Esophagus (tissue), 2 donors: ENCODE data around the gene NFKB2. TPM values are rescaled to one million over a fixed set of nuclear protein-coding genes. Genes with fewer than 3 reads are reported as not detected.
A peak's percentile ranks its signal among the peaks of the same experiment; 100 is the strongest.

Experiments used
- H3K27ac ChIP-seq, 2 donors: one replicate each; pipeline ENCODE4 v1.5.1; 2013; ENCODE audit warnings: low read depth in 2 of 2, mild to moderate bottlenecking in 2 of 2, inconsistent platforms in 1 of 2, low read length in 1 of 2, moderate library complexity in 1 of 2
- H3K27me3 ChIP-seq, 2 donors: one replicate each; pipeline ENCODE4 v1.6.1; 2013; ENCODE audit warnings: low read length in 2 of 2, control low read depth in 1 of 2, mild to moderate bottlenecking in 1 of 2; ENCODE audit not compliant: insufficient read depth in 2 of 2, control insufficient read depth in 1 of 2
- H3K36me3 ChIP-seq, 2 donors: one replicate each; pipeline ENCODE4 v1.6.1; 2013; ENCODE audit warnings: low read length in 1 of 2; ENCODE audit not compliant: control insufficient read depth in 2 of 2, insufficient read depth in 2 of 2
- H3K4me1 ChIP-seq, 2 donors: one replicate each; pipeline ENCODE4 v1.6.1; 2013; ENCODE audit warnings: low read length in 1 of 2; ENCODE audit not compliant: control insufficient read depth in 2 of 2, insufficient read depth in 2 of 2
- H3K4me3 ChIP-seq, 2 donors: one replicate each; pipeline ENCODE4 v1.5.1; 2013; ENCODE audit warnings: low read length in 2 of 2, mild to moderate bottlenecking in 2 of 2, low read depth in 1 of 2, moderate library complexity in 1 of 2
- H3K9me3 ChIP-seq, 2 donors: one replicate each; pipeline ENCODE4 v1.6.1; 2013; ENCODE audit warnings: mild to moderate bottlenecking in 2 of 2, low read depth in 1 of 2, low read length in 1 of 2, moderate library complexity in 1 of 2; ENCODE audit not compliant: control insufficient read depth in 2 of 2, insufficient read depth in 1 of 2
- WGBS, 2 donors: extraction: QIAGEN DNeasy Blood & Tissue Kit; methylation state at CpG; one replicate each; pipeline ENCODE4 v1.1.7; 2013; 5-methylcytosine and 5-hydroxymethylcytosine counted together
- polyA plus RNA-seq, 2 donors: library from polyadenylated mRNA; stranded (reverse); fragments of 200-250 nt; gene quantifications; one replicate each; pipeline ENCODE4 v1.2.3, GENCODE V29; 2013
- donor health status: healthy with polysubstance abuse.
- donor health status: Bipolar disorder and iron deficiency.

Gene NFKB2
- polyA plus RNA-seq, 2 donors: 11.4 to 22.6 TPM

DNA sequence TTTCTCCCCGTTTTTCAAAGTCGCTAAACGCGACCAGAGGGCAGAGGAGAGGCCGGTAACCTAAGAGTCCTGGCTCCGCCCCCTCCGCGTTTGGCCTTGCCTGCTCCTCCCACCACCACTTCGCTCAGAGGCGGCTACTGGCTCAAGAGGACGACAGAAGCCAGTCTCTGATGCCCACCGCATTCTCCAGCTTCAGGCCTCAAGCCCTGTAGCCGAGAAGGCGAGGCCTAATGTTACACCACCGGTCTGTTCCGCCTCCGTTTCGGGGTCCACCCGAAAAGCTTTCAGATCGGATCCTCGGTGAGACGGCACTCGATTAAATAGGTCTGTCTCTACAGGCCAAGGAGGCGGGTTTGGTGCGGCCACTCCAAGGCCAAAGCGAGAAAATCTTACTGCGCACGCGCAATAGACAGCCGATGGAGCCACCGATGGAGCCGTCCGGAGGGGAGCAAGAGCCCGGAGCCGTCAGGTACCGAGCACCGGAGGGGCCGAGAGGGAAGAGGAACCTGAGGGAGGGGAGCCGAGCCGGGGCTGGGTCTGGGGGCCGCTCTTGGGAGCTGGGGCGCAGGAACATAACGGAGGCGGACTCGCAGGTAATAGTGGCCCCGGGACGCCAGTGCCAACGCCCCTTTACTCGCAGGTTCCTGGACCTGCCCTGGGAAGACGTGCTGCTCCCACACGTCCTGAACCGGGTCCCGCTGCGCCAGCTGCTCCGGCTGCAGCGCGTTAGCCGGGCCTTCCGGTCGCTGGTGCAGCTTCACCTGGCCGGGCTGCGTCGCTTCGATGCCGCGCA is 25.4 kb downstream of the NFKB2 start, which contains the start of gene FBXL15:
Gene FBXL15, plus strand, starts transcription at position 123 of the 793 bp plus-strand sequence. Its CDS starts 294 bp downstream, at position 417.
- Histone ChIP-seq H3K4me1 (peaks cover 18 to 25% of the 10 kb centered on the region in 2 donors), H3K27ac (peak within 1 kb of the TSS; percentile 94), H3K36me3 (peaks cover 6 to 10% of the 10 kb centered on the region in 2 donors), H3K27me3 (no peaks in the 10 kb centered on the region), H3K4me3 (peak within 1 kb of the TSS; percentile 81 to 86), H3K9me3 (peaks cover 0 to 5% of the 10 kb centered on the region in 2 donors)
- 0 to 1% methylated on average over 62 to 66 of the region's 66 CpGs for WGBS, 2 donors

- 1% methylated on average over 14 of the region's 14 CpGs for WGBS, 2 donors
- peak overlapping the region; percentile 94 for H3K27ac ChIP-seq
- no peaks in the 10 kb centered on the region for H3K27me3 ChIP-seq
- peaks cover 0 to 5% of the 10 kb centered on the region in 2 donors for H3K9me3 ChIP-seq
- peaks cover 18 to 25% of the 10 kb centered on the region in 2 donors for H3K4me1 ChIP-seq
- H3K4me3 ChIP-seq: peak overlapping the region; percentile 81 to 86
- H3K36me3 ChIP-seq: peaks cover 6 to 10% of the 10 kb centered on the region in 2 donors
These were observed 25.9 kb downstream of the NFKB2 start for GRCh38 chr10:102421507-102421756.

DNA sequence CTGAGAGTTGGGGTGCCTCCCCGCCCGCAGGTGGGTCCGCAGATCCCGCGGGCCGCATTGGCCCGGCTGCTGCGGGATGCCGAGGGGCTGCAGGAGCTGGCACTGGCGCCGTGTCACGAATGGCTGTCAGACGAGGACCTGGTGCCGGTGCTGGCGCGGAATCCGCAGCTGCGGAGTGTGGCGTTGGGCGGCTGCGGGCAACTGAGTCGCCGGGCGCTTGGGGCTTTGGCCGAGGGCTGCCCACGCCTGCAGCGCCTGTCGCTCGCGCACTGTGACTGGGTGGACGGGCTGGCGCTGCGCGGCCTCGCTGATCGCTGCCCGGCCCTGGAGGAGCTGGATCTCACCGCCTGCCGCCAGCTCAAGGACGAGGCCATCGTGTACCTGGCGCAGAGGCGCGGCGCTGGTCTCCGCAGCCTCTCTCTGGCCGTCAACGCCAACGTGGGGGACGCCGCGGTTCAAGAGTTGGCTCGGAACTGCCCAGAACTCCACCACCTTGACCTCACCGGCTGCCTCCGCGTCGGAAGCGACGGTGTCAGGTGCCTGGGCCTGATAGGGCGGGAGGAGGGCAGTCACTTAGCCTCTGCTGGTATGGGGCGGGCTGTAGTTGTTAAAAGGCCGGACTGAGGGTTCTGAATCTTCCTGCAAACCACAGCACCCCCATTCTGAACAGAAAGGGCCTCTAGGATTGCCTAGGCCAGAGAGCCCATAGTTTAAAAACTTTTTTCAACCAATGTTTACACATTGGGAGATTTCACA is 26.4 kb downstream of the NFKB2 start:
- Histone ChIP-seq H3K4me1 (peaks cover 18 to 25% of the 10 kb centered on the region in 2 donors), H3K36me3 (peaks cover 6 to 10% of the 10 kb centered on the region in 2 donors), H3K4me3 (peak overlapping the region; percentile 81 to 86), H3K27ac (peak overlapping the region; percentile 94), H3K9me3 (peaks cover 0 to 5% of the 10 kb centered on the region in 2 donors), H3K27me3 (no peaks in the 10 kb centered on the region)
- WGBS, 2 donors: 0 to 2% methylated on average over 52 to 62 of the region's 62 CpGs

- Histone ChIP-seq H3K4me1 (peaks cover 18 to 25% of the 10 kb centered on the region in 2 donors), H3K4me3 (peak overlapping the region; percentile 47 to 81), H3K27ac (peak overlapping the region; percentile 94), H3K36me3 (peaks cover 6 to 10% of the 10 kb centered on the region in 2 donors), H3K27me3 (no peaks in the 10 kb centered on the region), H3K9me3 (peaks cover 0 to 5% of the 10 kb centered on the region in 2 donors)
- WGBS, 2 donors: 7 to 8% methylated on average over 28 of the region's 28 CpGs
These were observed 27.1 kb downstream of the NFKB2 start for GRCh38 chr10:102422545-102423129.

GRCh38 chr10:102423372-102423968 is 28.0 kb downstream of the NFKB2 start:
- H3K36me3 ChIP-seq: peaks cover 6 to 10% of the 10 kb centered on the region in 2 donors
- WGBS, 2 donors: 86 to 90% methylated on average over 13 of the region's 13 CpGs
- peaks cover 0 to 5% of the 10 kb centered on the region in 2 donors for H3K9me3 ChIP-seq
- peaks cover 16 to 25% of the 10 kb centered on the region in 2 donors for H3K4me1 ChIP-seq
- no peaks in the 10 kb centered on the region for H3K27me3 ChIP-seq
- no peak overlapping the region for H3K4me3 ChIP-seq
- H3K27ac ChIP-seq: no peak overlapping the region

- H3K27ac ChIP-seq: no peak overlapping the region
- H3K9me3 ChIP-seq: peaks cover 0 to under 1% of the 10 kb centered on the region in 2 donors
- WGBS, 2 donors: 74 to 84% methylated on average over 9 of the region's 9 CpGs
- no peak overlapping the region for H3K4me3 ChIP-seq
- peaks cover 6 to 10% of the 10 kb centered on the region in 2 donors for H3K36me3 ChIP-seq
- H3K4me1 ChIP-seq: peaks cover 12 to 20% of the 10 kb centered on the region in 2 donors
- no peaks in the 10 kb centered on the region for H3K27me3 ChIP-seq
These were observed 28.6 kb downstream of the NFKB2 start for GRCh38 chr10:102424145-102424544.

GRCh38 chr10:102424916-102425315 is 29.4 kb downstream of the NFKB2 start:
- Histone ChIP-seq H3K4me3 (no peak overlapping the region), H3K9me3 (no peaks in the 10 kb centered on the region), H3K4me1 (peaks cover 6 to 13% of the 10 kb centered on the region in 2 donors), H3K27me3 (no peaks in the 10 kb centered on the region), H3K36me3 (peaks cover 6 to 10% of the 10 kb centered on the region in 2 donors), H3K27ac (no peak overlapping the region)
- WGBS, 2 donors: 83 to 87% methylated on average over 6 of the region's 6 CpGs

- H3K9me3 ChIP-seq: no peaks in the 10 kb centered on the region
- no peaks in the 10 kb centered on the region for H3K27me3 ChIP-seq
- no peak overlapping the region for H3K4me3 ChIP-seq
- H3K27ac ChIP-seq: no peak overlapping the region
- WGBS, 2 donors: 78 to 100% methylated on average over 1 of the region's 1 CpG
- H3K36me3 ChIP-seq: peaks cover 6 to 10% of the 10 kb centered on the region in 2 donors
- H3K4me1 ChIP-seq: peaks cover 3 to 10% of the 10 kb centered on the region in 2 donors
These were observed 29.9 kb downstream of the NFKB2 start for GRCh38 chr10:102425444-102425843.

GRCh38 chr10:102426803-102427287 is 31.3 kb downstream of the NFKB2 start:
- WGBS, 2 donors: 73 to 80% methylated on average over 7 of the region's 7 CpGs
- Histone ChIP-seq H3K9me3 (no peaks in the 10 kb centered on the region), H3K4me1 (peaks cover 3 to 14% of the 10 kb centered on the region in 2 donors), H3K36me3 (peaks cover 6 to 10% of the 10 kb centered on the region in 2 donors), H3K27me3 (no peaks in the 10 kb centered on the region), H3K27ac (no peak overlapping the region), H3K4me3 (no peak overlapping the region)
